C1 segment of cervical spinal cord (tissue), 14 donors: ENCODE data around the gene PPP1R37.

Source experiments
- DNase-seq, 14 donors: peaks; one replicate each; lab custom pipeline; 2025; lab: John Stamatoyannopoulos, UW

The PPP1R37 gene

DNA sequence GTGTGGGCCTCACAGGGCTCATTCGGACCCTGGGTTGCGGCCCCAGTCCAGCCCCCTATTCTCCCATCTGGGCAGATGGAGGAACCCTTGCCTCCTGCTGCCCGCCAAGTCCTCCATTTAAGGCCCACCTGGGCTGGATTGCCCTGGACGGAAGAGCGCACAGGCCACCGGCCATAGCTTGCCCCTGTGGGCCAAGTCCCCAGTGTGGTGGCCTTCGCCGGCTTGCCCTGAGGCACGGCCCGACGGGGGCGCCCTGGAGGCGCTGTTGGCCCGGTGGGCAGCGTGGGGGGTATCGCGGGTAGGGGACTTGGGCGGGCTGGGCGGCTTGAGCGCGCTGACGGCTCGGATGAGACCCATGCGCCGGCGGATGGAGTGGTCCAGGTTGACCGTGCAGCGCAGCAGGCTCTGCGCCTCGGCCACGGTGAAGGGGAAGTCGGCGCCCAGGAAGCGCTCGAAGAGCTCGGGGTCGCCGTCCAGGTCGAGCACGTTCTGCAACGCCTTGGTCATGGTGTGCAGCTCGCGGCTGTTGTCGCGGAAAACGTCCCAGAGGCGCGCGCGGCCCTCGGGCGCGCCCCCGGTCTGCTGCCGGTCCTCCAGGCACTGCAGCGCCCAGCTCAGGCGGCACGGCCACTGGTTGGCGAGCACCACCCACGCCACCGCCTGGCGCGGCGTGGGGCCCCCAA lies 59.0 kb downstream of the PPP1R37 start:
- DNase-seq, result no peak

DNA sequence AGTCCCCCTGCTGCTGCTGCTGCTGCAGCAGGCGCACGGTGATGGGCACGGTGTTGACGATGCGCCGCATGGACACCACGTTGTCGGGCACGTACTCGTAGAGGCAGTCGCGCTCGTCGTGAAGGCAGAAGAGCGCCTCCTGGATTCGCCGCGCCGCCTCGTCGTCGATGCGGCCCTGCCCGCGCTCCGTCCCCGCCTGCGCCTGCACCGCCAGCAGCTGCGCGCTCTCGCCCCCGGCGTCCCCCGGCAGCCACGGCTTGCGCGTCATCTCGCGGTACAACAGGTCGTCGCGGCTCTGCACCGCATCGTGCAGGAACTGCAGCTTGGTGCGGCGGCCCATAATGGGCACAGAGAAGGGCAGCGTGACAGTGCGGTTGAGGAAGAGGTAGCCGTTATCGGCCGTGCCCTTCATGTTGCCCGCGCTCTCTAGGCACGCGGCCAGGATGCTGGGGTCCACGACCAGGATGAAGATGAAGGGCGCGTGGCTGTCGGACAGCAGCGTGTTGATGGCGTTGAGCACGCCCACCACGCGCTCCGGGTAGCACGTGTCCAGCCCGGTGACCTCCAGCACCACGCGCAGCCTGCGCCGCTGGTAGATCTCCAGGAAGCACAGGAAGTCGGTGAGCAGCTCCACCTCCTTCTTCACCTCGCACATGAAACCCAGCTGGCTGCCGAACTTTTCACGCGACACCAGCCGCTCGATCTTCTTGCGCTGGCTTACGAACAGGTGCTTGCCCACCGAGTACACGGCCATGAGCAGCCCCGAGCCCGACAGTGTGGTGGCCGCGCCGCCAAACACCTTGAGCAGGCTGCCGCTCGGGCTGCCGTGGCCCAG lies 59.7 kb downstream of the PPP1R37 start:
- DNase-seq, result peak in 2 of 14 donors; percentile 16

- peak in 8 of 14 donors; percentile 10 to 44 (median 33) for DNase-seq
These were observed 60.5 kb downstream of the PPP1R37 start for GRCh38 chr19:45153339-45154063.

- DNase-seq, result no peak
These were observed 61.3 kb downstream of the PPP1R37 start for GRCh38 chr19:45154064-45154827.

- DNase-seq, result no peak
These were observed 63.1 kb downstream of the PPP1R37 start for GRCh38 chr19:45156011-45156630.

- DNase-seq, result no peak
These were observed 63.8 kb downstream of the PPP1R37 start for GRCh38 chr19:45156751-45157150.

GRCh38 chr19:45158503-45159209 lies 65.7 kb downstream of the PPP1R37 start:
- DNase-seq, result no peak

DNA sequence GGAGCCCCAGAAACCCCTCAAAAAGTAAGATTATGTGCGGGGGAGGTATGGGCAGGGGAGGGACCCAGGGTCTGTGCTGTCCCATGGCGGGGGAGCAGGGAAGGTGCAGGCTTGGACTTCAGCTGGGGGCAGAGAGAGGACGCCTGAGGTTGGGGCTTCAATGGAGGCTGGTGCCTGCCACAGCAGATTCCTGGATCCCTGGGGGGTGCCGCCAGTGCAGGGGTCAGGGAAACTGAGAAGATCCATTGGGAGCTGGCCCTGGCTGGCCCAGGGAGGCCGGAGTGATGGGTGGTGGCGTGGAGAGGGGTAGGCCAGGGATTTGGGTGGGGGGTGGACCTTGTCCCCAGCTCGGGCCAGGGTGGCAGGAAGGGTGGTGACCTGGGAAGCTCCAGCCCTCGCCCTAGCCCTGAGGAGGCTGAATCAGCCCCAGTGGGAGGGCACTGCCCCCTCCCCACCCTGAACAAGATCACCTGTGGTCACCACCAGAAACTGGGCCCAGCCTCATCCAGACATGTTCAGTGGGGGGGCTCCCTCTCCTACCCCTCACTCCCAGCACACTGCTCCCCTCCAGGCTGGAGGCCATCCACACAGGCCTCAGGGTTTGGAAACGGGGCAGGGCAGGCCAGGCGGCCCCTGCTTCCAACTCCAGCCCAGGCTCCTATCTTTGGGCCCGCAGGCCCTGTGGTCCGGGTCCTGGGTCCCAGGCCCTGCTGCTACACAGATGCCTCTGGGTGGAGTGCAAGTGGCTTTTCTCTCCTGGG lies 66.4 kb downstream of the PPP1R37 start:
- no peak for DNase-seq

DNA sequence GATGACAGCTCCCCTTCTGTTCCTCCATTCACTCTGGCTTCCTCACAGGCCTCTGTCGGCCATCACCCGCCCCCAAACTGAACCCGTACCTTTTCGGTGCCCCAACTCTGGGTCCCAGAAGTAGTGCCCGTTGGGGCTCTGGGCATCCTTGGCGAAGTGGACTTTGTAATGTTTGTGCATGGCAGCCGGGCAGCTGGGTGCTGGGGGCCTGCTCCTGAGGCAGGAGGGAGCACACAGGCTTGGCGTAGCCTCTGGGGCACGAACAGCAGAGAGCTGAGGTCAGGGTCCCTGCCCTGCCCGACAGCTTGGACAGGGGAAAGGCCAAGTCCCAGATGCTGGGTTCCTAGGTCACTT lies 67.0 kb downstream of the PPP1R37 start:
- no peak for DNase-seq

DNA sequence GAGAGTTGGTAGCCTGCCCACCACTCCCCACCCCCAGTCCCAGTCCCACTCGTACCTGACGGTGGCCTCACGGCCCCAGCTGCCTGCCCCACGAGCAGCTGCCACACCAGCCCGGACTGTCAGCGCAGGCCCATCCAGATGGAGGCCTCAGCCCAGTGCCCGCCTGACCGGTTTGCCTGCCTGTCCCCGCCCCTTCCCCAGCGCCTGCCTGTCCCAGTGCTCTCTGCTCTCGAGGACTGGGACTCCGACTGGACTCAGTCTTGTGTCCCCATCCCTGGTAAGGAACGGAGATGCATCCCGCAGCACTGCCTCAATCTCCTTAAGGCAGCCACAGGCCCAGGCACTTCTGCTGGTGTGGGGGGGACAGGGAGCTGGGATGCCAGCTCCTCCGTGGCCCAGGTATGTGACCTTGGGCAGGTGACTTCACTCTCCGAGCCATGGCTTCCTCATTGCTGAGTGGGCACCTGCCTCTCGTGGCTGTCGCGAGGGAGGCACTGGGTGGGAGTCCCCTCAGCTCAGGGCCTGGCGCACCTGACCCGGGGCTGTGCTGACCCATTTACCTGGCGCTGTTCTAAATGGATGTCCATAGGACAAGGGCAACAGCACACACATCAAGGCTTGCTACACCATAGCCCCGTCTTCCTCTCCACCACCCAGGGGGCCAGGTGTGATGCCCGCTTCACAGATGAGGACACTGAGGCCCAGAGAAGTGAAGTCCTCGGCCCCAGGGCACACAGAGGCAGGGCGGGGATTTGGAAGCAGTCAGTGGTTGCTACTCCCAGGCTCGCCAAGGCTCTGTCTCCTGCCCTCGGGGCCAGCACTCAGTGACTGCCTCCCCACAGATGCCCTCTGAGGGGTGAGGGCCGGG lies 68.1 kb downstream of the PPP1R37 start, which contains the start of gene NKPD1:
Gene NKPD1 (minus strand): TSS at position 113 of the 868 bp plus-strand sequence. CDS start 832 bp downstream, outside the sequence.
- DNase-seq, result no peak

DNA sequence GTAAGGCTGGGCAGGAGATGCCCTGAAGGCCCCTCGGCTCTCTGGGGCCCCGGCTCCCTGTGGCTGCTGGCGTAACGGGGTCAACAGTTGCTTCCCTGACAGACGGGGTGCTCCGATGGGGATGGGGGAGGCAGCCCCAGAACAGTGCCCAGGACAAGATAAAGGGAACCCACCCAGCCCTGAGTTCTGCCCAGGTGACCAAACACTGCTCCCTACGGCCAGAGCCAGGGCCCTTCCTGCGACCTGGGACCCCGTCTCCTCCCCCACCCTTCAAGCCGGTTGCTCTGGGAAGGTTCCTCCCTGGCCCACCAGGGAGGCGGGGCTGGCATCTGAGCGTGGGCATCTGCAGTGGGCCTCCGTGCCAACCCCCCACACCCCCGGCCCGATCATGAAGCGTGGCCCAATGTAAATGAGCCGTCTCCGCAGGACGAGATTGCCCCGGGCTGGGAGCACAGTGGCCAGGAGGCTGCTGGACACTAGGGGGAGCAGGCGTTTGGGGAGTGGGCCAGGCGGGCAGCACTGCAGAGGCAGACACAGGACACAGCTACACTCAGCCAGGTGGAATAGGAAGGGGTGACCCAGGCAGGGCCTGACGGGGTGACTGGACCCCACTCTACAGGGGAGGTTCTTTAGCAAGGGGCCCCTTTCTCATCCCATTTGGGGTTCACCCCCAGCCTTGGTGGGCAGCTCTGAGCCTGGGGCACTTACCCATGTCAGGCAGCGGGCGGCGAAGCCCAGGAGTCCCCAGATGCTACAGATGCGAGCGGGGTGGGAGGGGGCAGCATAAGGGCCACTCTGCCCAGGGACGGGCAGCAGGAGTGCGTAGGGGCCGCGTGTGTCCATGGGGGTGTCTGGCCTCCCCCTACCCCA lies 69.0 kb downstream of the PPP1R37 start:
- DNase-seq, result no peak

- no peak for DNase-seq
These were observed 69.7 kb downstream of the PPP1R37 start for GRCh38 chr19:45162608-45163143.

DNA sequence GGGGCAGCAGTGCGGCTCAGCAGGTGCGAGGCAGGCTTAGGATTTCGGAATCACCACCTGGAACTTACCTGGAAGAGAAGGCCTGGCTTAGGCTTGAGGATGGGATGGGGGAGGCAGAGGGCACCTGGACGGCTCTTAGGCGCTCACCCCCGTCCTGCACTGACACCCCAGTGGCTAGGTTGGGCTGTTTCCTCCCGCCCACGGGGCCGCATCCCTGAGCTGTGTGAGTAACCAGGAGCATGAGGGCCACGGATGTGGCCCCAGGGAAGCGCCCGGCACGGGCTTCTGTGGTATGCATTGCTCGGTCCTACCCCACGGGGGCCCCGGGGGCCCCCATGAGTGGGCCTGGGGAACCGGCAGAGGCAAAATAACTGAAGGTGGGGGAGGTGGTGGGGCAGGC lies 70.2 kb downstream of the PPP1R37 start:
- DNase-seq, result no peak

- DNase-seq, result no peak
These were observed 70.9 kb downstream of the PPP1R37 start for GRCh38 chr19:45163751-45164460.

- DNase-seq, result peak in 1 of 14 donors; percentile 20
These were observed 71.8 kb downstream of the PPP1R37 start for GRCh38 chr19:45164577-45165335.

DNA sequence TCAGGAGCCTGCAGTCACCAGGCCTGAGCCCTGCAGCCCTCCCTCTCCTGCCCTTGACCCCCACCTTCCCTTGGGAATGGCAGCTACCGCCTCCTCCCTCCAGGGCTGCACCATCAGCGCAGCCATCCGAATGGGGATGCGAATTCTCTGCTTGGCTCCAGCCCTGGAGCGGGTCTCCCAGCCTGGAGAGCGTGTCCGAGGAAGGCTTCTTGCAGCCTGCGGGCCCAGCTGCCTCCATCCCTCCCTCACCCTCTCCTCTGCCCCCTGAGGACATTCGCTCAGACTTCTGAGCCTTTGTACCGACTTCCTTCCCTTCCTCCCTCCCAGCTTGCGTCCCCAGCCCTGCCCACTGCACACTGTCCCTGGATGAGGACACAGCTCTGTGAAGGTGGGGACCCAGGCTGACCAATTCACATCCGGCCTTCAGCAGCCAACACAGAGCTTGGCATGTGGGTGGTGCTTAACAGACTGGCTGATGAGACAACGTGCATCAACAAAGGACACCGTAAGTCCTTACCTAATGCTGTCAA lies 73.8 kb downstream of the PPP1R37 start:
- DNase-seq, result no peak
